ENCODE measurements around the gene SEPTIN14.

GRCh38 chr7:55887821-55888247, 25.3 kb upstream of the SEPTIN14 start:
- no peak for TF ChIP-seq POLR2A (IDR thresholded peaks at IDR 0.05; ENCODE audit: low read depth, low read length)
- no peak for TF ChIP-seq POLR2AphosphoS5 (IDR thresholded peaks at IDR 0.05; ENCODE audit: low read depth, low read length)
- TF ChIP-seq SPI1 (IDR thresholded peaks at IDR 0.05; ENCODE audit: low read depth, low read length) = no peak
- TF ChIP-seq TAF1 (IDR thresholded peaks at IDR 0.05; ENCODE audit: low read depth, low read length) = no peak
- TF ChIP-seq PAX5 (IDR thresholded peaks at IDR 0.05; ENCODE audit: insufficient read depth, low read length, severe bottlenecking) = no peak
- no peak for TF ChIP-seq POU2F2 (IDR thresholded peaks at IDR 0.05; ENCODE audit: low read depth, low read length)
